HCT116 (cell line): ENCODE measurements around the gene VPS26A. TPM values are rescaled to one million over a fixed set of nuclear protein-coding genes. Genes with fewer than 3 reads are reported as not detected.

Experiments used
- ATAC-seq: fragments of 200-7000 bp; cut with Tn5 transposase; 2 replicates; pipeline ENCODE4 v1.9.1; 2020; ENCODE audit warnings: mild to moderate bottlenecking, moderate library complexity
- BruUV-seq: library from RNA; stranded (reverse); fragments of 400-500 nt; replicated peaks from 2 replicates; lab custom pipeline; 2021; lab: Mats Ljungman, UMichigan
- CTCF ChIA-PET: fragments of 300-600 bp; sonication (Branson Sonifier 250); formaldehyde crosslinking; loops from one replicate; lab custom pipeline; 2021; ENCODE audit warnings: antibody characterized with exemption; lab: Charles Lee
- POLR2A ChIA-PET: fragments of 300-600, 350-600 bp; sonication (Branson Sonifier 250); formaldehyde crosslinking; loops from one replicate; lab custom pipeline; 2021; ENCODE audit warnings: antibody characterized with exemption; lab: Charles Lee
- RAD21 ChIA-PET, 2 experiments: fragments of 300-600 bp; sonication (Branson Sonifier 250); formaldehyde crosslinking; loops; one replicate each; lab custom pipeline; 2023; ENCODE audit warnings: low total read pairs in 2 of 2; ENCODE audit not compliant: uncharacterized antibody in 2 of 2, unreplicated experiment in 2 of 2, low non-redundant PET in 1 of 2; lab: Charles Lee
- DNase-seq: peaks from one replicate; pipeline ENCODE4 v3.0.0-alpha.2; 2010; ENCODE audit warnings: low read depth, low spot score
- H2AFZ ChIP-seq: fragments of 200-600 bp; shearing (Covaris generic), sonication (generic); 2 replicates; pipeline ENCODE4 v1.6.1; 2017; ENCODE audit warnings: low read depth, mixed run types, mixed read lengths, antibody characterized with exemption, low read length; ENCODE audit not compliant: poor library complexity, severe bottlenecking
- H3K27ac ChIP-seq: 2 replicates; pipeline ENCODE4 v1.5.1; 2012; ENCODE audit warnings: low read depth, low read length
- H3K27me3 ChIP-seq: fragments of 200-600 bp; sonication (generic); 2 replicates; pipeline ENCODE4 v1.6.1; 2016; ENCODE audit warnings: mixed run types, low read length, mixed read lengths; ENCODE audit not compliant: insufficient read depth
- H3K36me3 ChIP-seq, 2 experiments: fragments of 200-500 bp in 1 of 2; fragments of 200-600 bp in 1 of 2; sonication (Bioruptor generic) in 1 of 2; sonication (generic) in 1 of 2; 2 replicates each; pipeline versions ENCODE4 v1.5.1 to v1.6.1; 2014 to 2016; ENCODE audit warnings: low read length in 2 of 2, inconsistent platforms in 1 of 2, mixed read lengths in 1 of 2, mixed run types in 1 of 2; ENCODE audit not compliant: insufficient read depth in 2 of 2, control insufficient read depth in 1 of 2
- H3K4me1 ChIP-seq, 2 experiments: fragments of 200-600 bp in 1 of 2; sonication (generic) in 1 of 2; 2 replicates each; pipeline versions ENCODE4 v1.5.1 to v1.6.1; 2012 to 2017; ENCODE audit warnings: low read length in 2 of 2, inconsistent platforms in 1 of 2, mild to moderate bottlenecking in 1 of 2, mixed read lengths in 1 of 2, mixed run types in 1 of 2, moderate library complexity in 1 of 2; ENCODE audit not compliant: insufficient read depth in 2 of 2, control insufficient read depth in 1 of 2
- H3K4me2 ChIP-seq: fragments of 200-600 bp; sonication (generic); 2 replicates; pipeline ENCODE4 v1.6.1; 2017; ENCODE audit warnings: mixed run types, low read length, mixed read lengths
- H3K4me3 ChIP-seq, 2 experiments: fragments of 200-600 bp in 1 of 2; sonication (generic) in 1 of 2; replicated peaks in 1 of 2; 2 replicates each; pipeline ENCODE4 v1.5.1; 2011 to 2016; ENCODE audit warnings: low read length in 2 of 2, control low read depth in 1 of 2, low read depth in 1 of 2, mild to moderate bottlenecking in 1 of 2, mixed read lengths in 1 of 2, mixed run types in 1 of 2
- H3K79me2 ChIP-seq: fragments of 200-600 bp; sonication (generic); 2 replicates; pipeline ENCODE4 v1.6.1; 2017; ENCODE audit warnings: mild to moderate bottlenecking, mixed run types, low read length, moderate library complexity, mixed read lengths; ENCODE audit not compliant: insufficient read depth
- H3K9ac ChIP-seq: fragments of 200-600 bp; sonication (generic); 2 replicates; pipeline ENCODE4 v1.6.1; 2016; ENCODE audit warnings: low read length, mixed read lengths
- H3K9me2 ChIP-seq: fragments of 200-600 bp; sonication (generic), shearing (Covaris generic); 2 replicates; pipeline ENCODE4 v1.6.1; 2017; ENCODE audit warnings: mixed run types, mild to moderate bottlenecking, moderate library complexity; ENCODE audit not compliant: insufficient read depth
- H3K9me3 ChIP-seq, 2 experiments: fragments of 200-500 bp in 1 of 2; fragments of 200-600 bp in 1 of 2; sonication (Bioruptor generic) in 1 of 2; sonication (generic) in 1 of 2; 2 replicates each; pipeline ENCODE4 v1.6.1; 2014 to 2017; ENCODE audit warnings: low read length in 2 of 2, mixed read lengths in 2 of 2, inconsistent platforms in 1 of 2, low read depth in 1 of 2, mild to moderate bottlenecking in 1 of 2, mixed run types in 1 of 2, moderate library complexity in 1 of 2; ENCODE audit not compliant: control insufficient read depth in 1 of 2, insufficient read depth in 1 of 2
- H4K20me1 ChIP-seq: fragments of 200-600 bp; sonication (generic), shearing (Covaris generic); 2 replicates; pipeline ENCODE4 v1.6.1; 2017; ENCODE audit warnings: mixed run types, mild to moderate bottlenecking, moderate library complexity; ENCODE audit not compliant: insufficient read depth
- ATF3 ChIP-seq: IDR thresholded peaks from 2 replicates; pipeline ENCODE4 v1.6.1; 2012
- CEBPB ChIP-seq: IDR thresholded peaks from 2 replicates; pipeline ENCODE4 v1.6.1; 2012; ENCODE audit warnings: low read depth
- CTCF ChIP-seq, 3 experiments: fragments of 200-600 bp in 1 of 3; sonication (generic) in 1 of 3; IDR thresholded peaks in 2 of 3; conservative IDR thresholded peaks in 1 of 3; 2 replicates each; pipeline ENCODE4 v1.5.1; 2012 to 2017; ENCODE audit warnings: low read depth in 2 of 3, low read length in 2 of 3, antibody characterized with exemption in 1 of 3, borderline replicate concordance in 1 of 3, control low read depth in 1 of 3, mild to moderate bottlenecking in 1 of 3, mixed read lengths in 1 of 3, mixed run types in 1 of 3, moderate library complexity in 1 of 3; ENCODE audit not compliant: insufficient read depth in 1 of 3
- EGR1 ChIP-seq: IDR thresholded peaks from 2 replicates; pipeline ENCODE4 v1.6.1; 2012; ENCODE audit warnings: low read depth
- EZH2 ChIP-seq: fragments of 200-600 bp; sonication (generic); IDR thresholded peaks from 2 replicates; pipeline ENCODE4 v1.6.1; 2017; ENCODE audit warnings: antibody characterized with exemption, mixed run types
- MAX ChIP-seq: IDR thresholded peaks from 2 replicates; pipeline ENCODE4 v1.6.1; 2012
- POLR2A ChIP-seq: IDR thresholded peaks from 2 replicates; pipeline ENCODE4 v1.7.0; 2011; ENCODE audit warnings: borderline replicate concordance; ENCODE audit not compliant: insufficient read depth, insufficient read length; ENCODE audit errors: extremely low read depth
- POLR2AphosphoS5 ChIP-seq: IDR thresholded peaks from 2 replicates; pipeline ENCODE4 v1.6.1; 2011; ENCODE audit warnings: mild to moderate bottlenecking, low read depth, low read length, moderate library complexity
- RAD21 ChIP-seq: IDR thresholded peaks from 2 replicates; pipeline ENCODE4 v1.6.1; 2012; ENCODE audit warnings: low read depth, mild to moderate bottlenecking
- REST ChIP-seq: IDR thresholded peaks from 2 replicates; pipeline ENCODE4 v1.6.1; 2012; ENCODE audit warnings: low read depth
- intact Hi-C: fragments of 100-400 bp; cut with micrococcal nuclease; formaldehyde crosslinking; loops from 2 replicates; pipeline ENCODE4 v1.10.0; 2022
- total RNA-seq: library from RNA; stranded (reverse); gene quantifications from one replicate; pipeline ENCODE4 v1.2.1, GENCODE V29; 2021; ENCODE audit not compliant: unreplicated experiment

The VPS26A gene
- total RNA-seq, 1 experiment from 2014 or later: 65.1 TPM

GRCh38 chr10:69093933-69094332 lies 30.0 kb upstream of the VPS26A start:
- H2AFZ ChIP-seq: peak overlapping the region; percentile 89
- TF ChIP-seq RAD21 (peak; percentile 69), MAX (no peak; the same call in none of the 2 replicates), CTCF (IDR thresholded peaks at IDR 0.05 in 2 of 3, conservative IDR thresholded peaks at IDR 0.05 in 1 of 3; ENCODE audit: borderline replicate concordance in 1 of 3, insufficient read depth in 1 of 3, low read depth in 2 of 3, low read length in 2 of 3) (peak in 1 of 3 experiments; percentile 46; a peak in 2 of 6 replicates)
- H3K9me2 ChIP-seq: no peaks in the 10 kb centered on the region
- no peak overlapping the region for H3K4me2 ChIP-seq
- H3K4me1 ChIP-seq: peaks cover 0 to 2% of the 10 kb centered on the region in 2 experiments; a peak in 2 of 4 replicates
- no peak overlapping the region for H3K4me3 ChIP-seq
- no peaks in the 10 kb centered on the region for H3K79me2 ChIP-seq
- BruUV-seq: no TSS peak
- no peaks in the 10 kb centered on the region for H3K36me3 ChIP-seq
- ChIA-PET CTCF (interaction anchor here (0.8 to 1.8 kb wide), 4 partner anchors 10 to 299 kb away, joined by 3 to 17 read pairs (median 6); no protein-coding TSS in a partner anchor), POLR2A (no interaction called here), RAD21 (interaction anchor here in 1 of 2 experiments (1.1 kb wide), 1 partner anchor 298 kb away, joined by 3 read pairs; no protein-coding TSS in a partner anchor)
- no peak overlapping the region for H3K9ac ChIP-seq
- peak; percentile 27 for DNase-seq
- no peaks in the 10 kb centered on the region for H3K9me3 ChIP-seq
- intact Hi-C loops: loop anchor here (1.0 to 5.0 kb wide), 3 partner anchors 89 to 302 kb away; no protein-coding TSS in a partner anchor
- H3K27ac ChIP-seq: no peak overlapping the region
- no peaks in the 10 kb centered on the region for H3K27me3 ChIP-seq
- peak; percentile 26; the same call in 1 of the 2 replicates for ATAC-seq
- no peaks in the 10 kb centered on the region for H4K20me1 ChIP-seq

- no peaks in the 10 kb centered on the region for H3K9me2 ChIP-seq
- BruUV-seq: no TSS peak
- no peaks in the 10 kb centered on the region for H4K20me1 ChIP-seq
- RAD21 ChIA-PET: no interaction called here
- H3K4me1 ChIP-seq: peaks cover 0 to 2% of the 10 kb centered on the region in 2 experiments; a peak in 2 of 4 replicates
- H2AFZ ChIP-seq: peak overlapping the region; percentile 35
- no peak overlapping the region for H3K4me3 ChIP-seq
- H3K27ac ChIP-seq: no peak overlapping the region
- no peaks in the 10 kb centered on the region for H3K9me3 ChIP-seq
- H3K36me3 ChIP-seq: no peaks in the 10 kb centered on the region
- POLR2A ChIA-PET: no interaction called here
- ATAC-seq (no peak), DNase-seq (no peak)
- CTCF ChIA-PET: no interaction called here
- H3K9ac ChIP-seq: no peak overlapping the region
- no peaks in the 10 kb centered on the region for H3K27me3 ChIP-seq
- intact Hi-C loops: no loop called here
- no peaks in the 10 kb centered on the region for H3K79me2 ChIP-seq
- H3K4me2 ChIP-seq: no peak overlapping the region
- no peak for TF ChIP-seq EGR1
- no peak for TF ChIP-seq REST
- TF ChIP-seq EZH2: no peak
- TF ChIP-seq CTCF (IDR thresholded peaks at IDR 0.05 in 2 of 3, conservative IDR thresholded peaks at IDR 0.05 in 1 of 3; ENCODE audit: borderline replicate concordance in 1 of 3, insufficient read depth in 1 of 3, low read depth in 2 of 3, low read length in 2 of 3): no peak
- TF ChIP-seq CEBPB: no peak
- no peak for TF ChIP-seq ATF3
- TF ChIP-seq POLR2AphosphoS5: no peak
- TF ChIP-seq POLR2A: no peak
Measured at GRCh38 chr10:69096045-69096444, 27.9 kb upstream of the VPS26A start.
